Peyer's patch (tissue), 4 donors: Measurements from ENCODE around the gene SMAD2.

Source experiments
- CTCF ChIP-seq, 6 experiments: fragments of 450-650 bp in 4 of 6; fragments of 200-600 bp in 2 of 6; sonication (generic) in 1 of 6; IDR thresholded peaks; one replicate each; pipeline ENCODE4 v1.5.1; 2017 to 2019; ENCODE audit warnings: antibody characterized with exemption in 6 of 6, mild to moderate bottlenecking in 3 of 6, moderate library complexity in 1 of 6
- POLR2A ChIP-seq, 2 donors: fragments of 450-650 bp; IDR thresholded peaks; one replicate each; pipeline ENCODE4 v1.5.1; 2017; ENCODE audit warnings: antibody characterized with exemption in 2 of 2, mild to moderate bottlenecking in 2 of 2, moderate library complexity in 2 of 2

- TF ChIP-seq CTCF (IDR thresholded peaks at IDR 0.05) (no peak), POLR2A (IDR thresholded peaks at IDR 0.05) (no peak)
Measured at GRCh38 chr18:47883771-47884413, 46.6 kb downstream of the SMAD2 start.
